Endothelial cell of umbilical vein (primary cell): Measurements from ENCODE around the gene CXCL10. TPM values are rescaled to one million over a fixed set of nuclear protein-coding genes. Genes with fewer than 3 reads are reported as not detected.

Source experiments
- BruUV-seq: library from RNA; stranded (reverse); fragments of 400-500 nt; replicated peaks from 2 replicates; lab custom pipeline; 2021; lab: Mats Ljungman, UMichigan
- CTCF ChIA-PET: fragments of 300-600, 350-600 bp; sonication (Branson Sonifier 250); formaldehyde crosslinking; loops from one replicate; lab custom pipeline; 2021; ENCODE audit warnings: antibody characterized with exemption, inconsistent platforms; lab: Charles Lee
- POLR2A ChIA-PET: fragments of 300-600, 350-600 bp; sonication (Branson Sonifier 250); formaldehyde crosslinking; loops from one replicate; lab custom pipeline; 2021; ENCODE audit warnings: antibody characterized with exemption, inconsistent platforms; lab: Charles Lee
- DNase-seq: peaks from one replicate; pipeline ENCODE4 v3.0.0-alpha.2; 2011; ENCODE audit warnings: low read depth, low spot score
- FAIRE-seq: peaks from 2 replicates; lab custom pipeline; 2011; peaks lifted over from hg19 to GRCh38; lab: Jason Lieb, UNC
- H2AFZ ChIP-seq: 2 replicates; pipeline ENCODE4 v1.6.0; 2012; ENCODE audit warnings: low read depth, low read length, control low read depth, inconsistent platforms
- H3K27ac ChIP-seq: 2 replicates; pipeline ENCODE4 v1.5.1; 2011; ENCODE audit warnings: low read depth, mild to moderate bottlenecking, control low read depth, low read length, moderate library complexity; ENCODE audit not compliant: insufficient read depth
- H3K27me3 ChIP-seq, 2 experiments: 2 replicates each; pipeline versions ENCODE4 v1.6.0 to v1.6.1; 2011; ENCODE audit warnings: low read length in 2 of 2, mixed read lengths in 1 of 2; ENCODE audit not compliant: control insufficient read depth in 2 of 2, insufficient read depth in 2 of 2
- H3K36me3 ChIP-seq, 2 experiments: 2 replicates in 1 of 2; 3 replicates in 1 of 2; pipeline ENCODE4 v1.5.1; 2011; ENCODE audit warnings: low read length in 2 of 2, mild to moderate bottlenecking in 1 of 2, moderate library complexity in 1 of 2; ENCODE audit not compliant: control insufficient read depth in 2 of 2, insufficient read depth in 2 of 2; ENCODE audit errors: extremely low read depth in 1 of 2
- H3K4me1 ChIP-seq: 3 replicates; pipeline ENCODE4 v1.5.1; 2011; ENCODE audit warnings: mild to moderate bottlenecking, low read length; ENCODE audit not compliant: control insufficient read depth, insufficient read depth; ENCODE audit errors: extremely low read depth
- H3K4me2 ChIP-seq: 2 replicates; pipeline ENCODE4 v1.6.1; 2011; ENCODE audit warnings: low read length, control low read depth, mixed read lengths; ENCODE audit not compliant: insufficient read depth
- H3K4me3 ChIP-seq, 3 experiments: fragments of 200-600 bp in 1 of 3; sonication (generic), shearing (Covaris generic) in 1 of 3; replicated peaks in 1 of 3; 2 replicates each; pipeline ENCODE4 v1.5.1; 2011 to 2016; ENCODE audit warnings: control low read depth in 3 of 3, low read length in 3 of 3, mild to moderate bottlenecking in 2 of 3, inconsistent platforms in 1 of 3, low read depth in 1 of 3, moderate library complexity in 1 of 3; ENCODE audit not compliant: insufficient read depth in 1 of 3
- H3K79me2 ChIP-seq: 2 replicates; pipeline ENCODE4 v1.6.0; 2012; ENCODE audit warnings: low read length, inconsistent platforms; ENCODE audit not compliant: control insufficient read depth, insufficient read depth
- H3K9ac ChIP-seq: replicated peaks from 2 replicates; pipeline ENCODE3; 2011; ENCODE audit warnings: low read length, control low read depth; ENCODE audit not compliant: insufficient read depth; ENCODE audit errors: extremely low read depth
- H3K9me1 ChIP-seq: replicated peaks from 3 replicates; pipeline ENCODE4 v1.6.0; 2011; ENCODE audit warnings: mild to moderate bottlenecking, low read length; ENCODE audit not compliant: control insufficient read depth, insufficient read depth; ENCODE audit errors: extremely low read depth
- H3K9me3 ChIP-seq: replicated peaks from 2 replicates; pipeline ENCODE4 v1.5.1; 2012; ENCODE audit warnings: low read length, inconsistent platforms; ENCODE audit not compliant: control insufficient read depth, insufficient read depth
- H4K20me1 ChIP-seq: replicated peaks from 2 replicates; pipeline ENCODE3; 2011; ENCODE audit warnings: mild to moderate bottlenecking, low read length; ENCODE audit not compliant: control insufficient read depth, insufficient read depth; ENCODE audit errors: extremely low read depth
- CTCF ChIP-seq, 2 donors: IDR thresholded peaks; 1 replicate in 1 of 2; 2 replicates in 1 of 2; pipeline ENCODE4 v1.5.1; 2011; ENCODE audit warnings: low read length in 2 of 2, mild to moderate bottlenecking in 2 of 2, moderate library complexity in 2 of 2, control low read depth in 1 of 2, inconsistent platforms in 1 of 2, low read depth in 1 of 2; ENCODE audit not compliant: insufficient read depth in 1 of 2; ENCODE audit errors: extremely low read depth in 1 of 2
- EZH2 ChIP-seq: IDR thresholded peaks from 2 replicates; pipeline ENCODE4 v1.6.1; 2012; ENCODE audit warnings: borderline replicate concordance, low read depth, mild to moderate bottlenecking, moderate library complexity, low read length, inconsistent platforms; ENCODE audit not compliant: severe bottlenecking
- FOS ChIP-seq: IDR thresholded peaks from 2 replicates; pipeline ENCODE4 v1.6.1; 2011; ENCODE audit warnings: mild to moderate bottlenecking, low read length, moderate library complexity, borderline replicate concordance; ENCODE audit not compliant: insufficient read depth
- GATA2 ChIP-seq: IDR thresholded peaks from 2 replicates; pipeline ENCODE4 v1.7.0; 2011; ENCODE audit warnings: low read depth, mild to moderate bottlenecking, moderate library complexity, mixed read lengths, low read length; ENCODE audit not compliant: insufficient read length, insufficient read depth
- JUN ChIP-seq: IDR thresholded peaks from 2 replicates; pipeline ENCODE4 v1.6.1; 2011; ENCODE audit warnings: borderline replicate concordance, low read depth; ENCODE audit not compliant: insufficient read length, insufficient read depth
- MAX ChIP-seq: IDR thresholded peaks from 2 replicates; pipeline ENCODE4 v1.6.1; 2011; ENCODE audit not compliant: insufficient read depth, insufficient read length
- MYC ChIP-seq: IDR thresholded peaks from one replicate; pipeline ENCODE4 v1.6.1; 2011; ENCODE audit warnings: mild to moderate bottlenecking, low read depth, low read length
- POLR2A ChIP-seq: IDR thresholded peaks from 2 replicates; pipeline ENCODE4 v1.6.1; 2012; ENCODE audit warnings: low read depth, mild to moderate bottlenecking, control low read depth, low read length
- POLR2AphosphoS5 ChIP-seq: IDR thresholded peaks from 2 replicates; pipeline ENCODE4 v1.6.1; 2012; ENCODE audit warnings: low read depth, mild to moderate bottlenecking, control low read depth, low read length, moderate library complexity; ENCODE audit not compliant: insufficient read depth
- dilution Hi-C: fragments of 300-500 bp; cut with MboI; formaldehyde crosslinking; loops from one replicate; pipeline ENCODE4 v1.15.0; 2019; ENCODE audit warnings: low sequenced_read_pairs; ENCODE audit not compliant: extremely low pct_ligation_motif_present
- intact Hi-C: fragments of 100-400 bp; cut with micrococcal nuclease; formaldehyde crosslinking; loops from one replicate; pipeline ENCODE4 v1.10.0; 2022
- polyA plus RNA-seq, 4 experiments: library from polyadenylated mRNA; depleted of rRNA in 3 of 4; stranded (reverse) in 3 of 4; unstranded in 1 of 4; fragments of >200 nt; gene quantifications; 2 replicates each; pipeline versions ENCODE4 v1.2.1 to v1.2.3, GENCODE V29; 2011 to 2012; ENCODE audit warnings: missing spikeins in 1 of 4
- total RNA-seq: library from RNA; stranded (reverse); gene quantifications from 2 replicates; pipeline ENCODE4 v1.2.3, GENCODE V29; 2021

CXCL10 gene
- total and polyA plus RNA-seq, 2 donors (not counting 3 experiments of a cell fraction or from before 2014, with no cell fraction given): 0.18 TPM; not detected in 1

- dilution Hi-C loops: no loop called here
- Histone ChIP-seq H3K9me3 (no peaks in the 10 kb centered on the region), H3K4me3 (no peak overlapping the region), H4K20me1 (no peaks in the 10 kb centered on the region), H3K4me2 (no peak overlapping the region), H3K9me1 (no peaks in the 10 kb centered on the region), H3K27me3 (peaks cover 21 to 50% of the 10 kb centered on the region in 2 experiments), H3K79me2 (no peaks in the 10 kb centered on the region), H3K27ac (no peak overlapping the region), H3K4me1 (no peaks in the 10 kb centered on the region), H2AFZ (no peak overlapping the region), H3K9ac (no peak overlapping the region), H3K36me3 (no peaks in the 10 kb centered on the region)
- CTCF ChIA-PET: interaction anchor here (1.5 to 5.1 kb wide), 3 partner anchors 7 to 66 kb away, joined by 4 to 54 read pairs (median 13); no protein-coding TSS in a partner anchor
- TF ChIP-seq GATA2: no peak
- TF ChIP-seq FOS: no peak
- TF ChIP-seq CTCF (IDR thresholded peaks at IDR 0.05; ENCODE audit: extremely low read depth in 1 of 2, insufficient read depth in 1 of 2, low read depth in 1 of 2, low read length in 2 of 2): no peak
- no peak for TF ChIP-seq MAX
- TF ChIP-seq JUN: no peak
- no peak for TF ChIP-seq POLR2AphosphoS5
- TF ChIP-seq EZH2: no peak
- TF ChIP-seq MYC: no peak
- TF ChIP-seq POLR2A: no peak
- intact Hi-C loops: no loop called here
- POLR2A ChIA-PET: no interaction called here
- DNase-seq (no peak), FAIRE-seq (no peak)
- no TSS peak for BruUV-seq
Measured at GRCh38 chr4:76061421-76061820, 38.1 kb upstream of the CXCL10 start.
